Right hindlimb (tissue), 1 donor: ENCODE measurements around the gene TLR5.

Source experiments
- DNase-seq: peaks from one replicate; pipeline ENCODE4 v3.0.0-alpha.2; 2018

Gene TLR5

GRCh38 chr1:223109581-223110026 lies 33.4 kb downstream of the TLR5 start:
- no peak for DNase-seq

- no peak for DNase-seq
Observed at GRCh38 chr1:223106856-223107255, 36.2 kb downstream of the TLR5 start.

- no peak for DNase-seq
Observed at GRCh38 chr1:223105568-223105967, 37.5 kb downstream of the TLR5 start.

- peak; percentile 57 for DNase-seq
Observed at GRCh38 chr1:223102797-223103533, 40.1 kb downstream of the TLR5 start.

GRCh38 chr1:223097713-223098112 lies 45.3 kb downstream of the TLR5 start:
- no peak for DNase-seq

GRCh38 chr1:223095870-223096269 lies 47.2 kb downstream of the TLR5 start:
- no peak for DNase-seq

DNA sequence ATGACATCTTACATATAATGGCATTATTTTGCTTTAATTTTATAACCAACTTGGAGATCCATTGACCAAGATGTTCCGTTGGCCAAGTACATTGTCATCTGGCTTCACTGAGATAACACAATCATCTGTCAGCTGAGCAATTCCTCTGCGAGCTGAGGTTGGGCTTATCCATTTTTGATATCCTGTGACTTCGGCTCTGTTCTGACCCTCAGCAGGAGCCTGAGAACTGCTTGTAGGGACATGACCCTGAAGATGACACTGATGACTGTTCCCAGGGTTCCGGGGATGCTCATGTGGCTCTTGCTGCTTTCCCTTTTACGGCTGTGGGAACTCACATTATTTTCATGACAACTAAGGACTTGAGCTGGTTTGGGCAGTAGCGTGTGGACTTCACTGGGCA lies 51.2 kb downstream of the TLR5 start:
- no peak for DNase-seq

DNA sequence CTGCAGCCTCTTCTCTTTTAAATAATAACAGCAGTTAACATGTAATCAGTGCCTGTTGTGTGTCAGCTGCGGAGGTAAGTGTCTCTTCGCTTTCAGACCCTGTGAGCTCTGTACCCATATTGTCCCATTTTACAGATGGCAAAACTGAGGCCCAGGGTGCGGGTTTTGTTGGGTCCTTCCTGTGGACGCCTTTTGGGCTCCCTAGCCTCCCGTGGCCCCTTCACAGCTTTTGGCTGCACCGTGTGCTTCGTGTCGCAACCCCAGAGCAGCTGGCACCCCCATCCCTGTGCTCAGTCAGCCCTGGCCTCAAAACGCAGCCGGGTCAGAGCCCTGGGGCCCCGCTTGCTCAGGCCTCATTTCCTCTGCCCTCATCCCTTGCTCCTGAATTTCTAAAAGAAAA lies 53.8 kb downstream of the TLR5 start:
- DNase-seq: no peak

- no peak for DNase-seq
Observed at GRCh38 chr1:223088713-223089240, 54.3 kb downstream of the TLR5 start.

GRCh38 chr1:223087291-223088255 lies 55.5 kb downstream of the TLR5 start:
- peak; percentile 83 for DNase-seq

- DNase-seq: no peak
Observed at GRCh38 chr1:223084464-223084866, 58.6 kb downstream of the TLR5 start.

GRCh38 chr1:223083831-223084230 lies 59.2 kb downstream of the TLR5 start:
- no peak for DNase-seq

- DNase-seq: no peak
Observed at GRCh38 chr1:223082914-223083313, 60.1 kb downstream of the TLR5 start.

DNA sequence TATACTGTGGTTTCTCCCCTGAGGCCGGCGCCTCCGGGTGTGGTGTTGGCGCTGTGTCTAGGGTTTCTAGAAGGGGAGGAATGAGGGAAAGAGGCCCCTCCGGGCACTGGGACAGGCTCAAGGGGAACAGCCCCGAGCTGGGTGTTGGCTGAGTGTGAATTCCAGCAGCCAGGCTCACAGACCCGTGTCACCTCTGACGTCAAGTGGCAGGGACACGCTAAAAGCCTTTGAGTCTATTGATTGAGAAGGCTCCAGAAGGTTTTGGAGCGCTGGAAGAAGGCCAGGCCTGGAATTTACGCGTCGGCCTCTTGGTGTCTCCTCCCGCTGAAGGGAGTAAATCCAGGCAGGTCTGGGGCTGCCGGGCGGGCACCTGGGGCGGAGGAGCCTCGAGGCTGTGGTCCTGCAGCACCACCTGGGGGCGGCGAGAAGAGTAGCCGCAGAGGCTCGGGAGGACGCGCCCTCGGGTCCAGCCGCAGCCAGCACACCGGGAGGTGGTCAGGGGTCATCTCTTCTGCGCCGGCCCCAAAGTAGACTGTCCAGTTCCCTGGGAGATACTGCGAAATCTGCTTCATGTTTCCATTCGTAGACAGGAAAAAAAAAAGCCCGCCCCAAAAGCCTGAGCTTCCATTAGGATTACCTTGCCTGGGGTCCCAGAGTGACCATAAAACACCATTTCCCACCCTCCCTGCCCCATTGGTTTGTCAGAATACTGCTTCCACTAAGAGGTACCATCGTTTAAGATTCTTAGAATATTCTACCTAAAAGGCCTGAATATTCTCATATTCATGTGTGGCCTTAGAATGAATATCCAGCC lies 61.7 kb downstream of the TLR5 start:
- peak; percentile 95 for DNase-seq

DNA sequence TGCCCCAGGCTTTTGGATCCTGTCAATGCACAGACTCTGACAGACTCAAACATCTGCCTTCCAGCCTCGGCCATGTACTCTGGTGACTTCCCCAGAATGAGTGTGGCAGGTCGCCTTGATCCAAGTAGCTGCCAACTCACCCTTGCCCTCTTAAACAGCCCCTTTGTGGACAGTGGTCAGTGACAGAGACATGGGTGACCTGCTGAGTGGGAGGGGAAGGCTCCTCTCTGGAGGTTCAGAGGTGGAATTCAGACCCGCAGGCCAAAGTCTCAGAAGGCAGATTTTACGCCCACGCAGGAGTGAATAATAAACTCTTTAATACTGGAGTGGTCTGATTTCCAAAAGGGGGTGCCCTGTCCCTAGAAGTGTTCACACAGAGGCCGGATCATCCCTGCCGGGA lies 63.5 kb downstream of the TLR5 start:
- DNase-seq: no peak

DNA sequence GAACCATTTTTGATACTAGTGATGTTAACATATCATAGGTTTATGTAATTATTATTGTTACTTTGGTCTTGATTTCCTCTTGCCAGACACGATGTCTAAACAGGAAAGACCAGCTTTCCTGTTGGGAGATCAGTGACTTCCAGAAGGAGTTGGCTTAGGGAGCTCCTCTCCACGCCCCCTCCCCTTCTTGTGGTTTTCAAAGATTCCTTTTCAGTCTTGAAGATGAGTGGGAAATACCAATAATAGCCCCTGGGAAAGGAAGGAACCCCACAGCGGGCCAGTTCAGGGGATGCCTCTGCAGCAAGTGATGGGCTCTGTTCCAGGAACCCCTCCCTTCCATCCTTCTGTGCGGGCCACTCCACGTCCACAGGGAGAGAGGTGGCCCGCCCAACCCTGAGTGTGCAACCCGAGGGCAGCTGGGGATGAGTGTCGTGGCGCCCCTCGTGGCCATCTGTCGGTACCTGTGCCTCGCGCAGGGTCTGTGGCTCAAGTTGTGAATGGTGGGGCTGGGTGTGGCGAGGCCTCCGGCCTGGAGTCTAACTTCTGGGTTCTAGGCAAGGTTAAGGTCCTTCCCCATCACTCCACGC lies 65.7 kb downstream of the TLR5 start:
- no peak for DNase-seq

DNA sequence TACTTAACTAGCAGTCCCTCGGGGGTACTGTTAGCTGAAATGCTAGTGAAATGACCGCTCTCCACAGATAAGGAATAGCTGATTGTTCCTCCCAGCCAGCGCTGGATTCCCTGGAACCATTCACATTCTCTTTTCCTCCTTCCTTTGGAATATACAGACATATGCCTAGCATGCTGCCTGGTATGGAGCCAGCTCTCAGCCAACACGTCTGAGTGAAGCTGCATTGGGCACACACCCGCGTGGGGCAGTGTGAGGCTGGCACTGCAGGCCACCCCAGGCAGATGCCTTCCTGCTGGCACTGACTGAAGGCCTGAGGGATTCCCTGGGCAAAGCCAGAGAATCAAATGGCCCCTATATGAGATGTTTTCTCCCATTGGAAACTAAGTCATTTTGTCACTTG lies 66.7 kb downstream of the TLR5 start:
- DNase-seq: no peak

DNA sequence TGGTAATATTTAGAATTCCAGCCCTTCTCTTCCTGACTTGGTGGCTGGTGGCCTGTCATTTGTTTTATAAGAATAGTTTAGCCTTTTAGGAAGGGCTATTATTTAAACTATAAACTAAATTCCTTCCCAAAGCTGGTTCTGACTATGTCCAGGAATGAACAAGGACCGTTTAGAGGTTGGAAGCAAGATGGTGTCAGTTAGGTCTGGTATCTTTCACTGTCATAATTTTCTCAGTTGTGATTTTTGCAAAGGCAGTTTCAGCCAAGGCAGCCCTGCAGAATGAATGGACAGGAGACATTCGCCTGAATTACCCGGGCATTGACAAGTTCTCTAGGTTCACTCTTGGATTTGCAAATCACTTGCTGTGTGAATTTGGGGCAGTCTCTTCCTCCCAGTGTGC lies 67.2 kb downstream of the TLR5 start:
- DNase-seq: no peak

- DNase-seq: peak; percentile 84
Observed at GRCh38 chr1:223074445-223075300, 68.4 kb downstream of the TLR5 start.

- no peak for DNase-seq
Observed at GRCh38 chr1:223068900-223069665, 74.0 kb downstream of the TLR5 start.

DNA sequence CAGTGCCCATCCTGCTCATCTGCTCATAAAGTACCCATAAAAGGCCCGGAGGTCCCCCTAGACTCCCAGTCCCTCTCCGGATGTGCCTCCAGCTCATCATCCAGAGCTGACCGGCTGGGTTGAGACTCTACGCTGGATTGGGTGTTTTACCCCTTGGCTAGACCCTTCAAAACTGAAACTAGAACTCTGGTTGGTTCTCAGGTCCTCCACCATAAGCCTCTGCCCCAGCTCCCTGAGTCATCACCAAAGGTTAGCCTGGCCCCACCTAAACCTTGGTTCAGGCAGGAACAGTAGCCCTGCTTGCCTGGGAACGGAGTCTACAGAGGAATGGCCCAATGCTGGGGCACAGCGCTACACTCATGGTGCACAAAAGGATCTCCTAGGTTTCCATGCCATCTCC lies 75.1 kb downstream of the TLR5 start:
- DNase-seq: no peak
